Measurements from ENCODE around the gene EFNB1. TPM values are rescaled to one million over a fixed set of nuclear protein-coding genes. Genes with fewer than 3 reads are reported as not detected.

Gene EFNB1
- total and polyA plus RNA-seq, 2 of the 8 experiments (the other 6 are each of a cell fraction or from before 2014, with no cell fraction given) = 2.3 to 5.4 TPM

GRCh38 chrX:68833855-68834331 lies 5.1 kb downstream of the EFNB1 start (continued):
- no peak for TF ChIP-seq NANOG (IDR thresholded peaks at IDR 0.05; ENCODE audit: insufficient read depth, low read depth, low read length, poor library complexity, severe bottlenecking)
